Mesendoderm (in vitro differentiated cells): ENCODE data around the gene VASN.
"Not testable (repeated sequence)": the region's sequence is repeated elsewhere in the genome, so short reads cannot be mapped to it uniquely, and the experiment has no call there.

ENCODE experiments used
- DNase-seq: peaks from one replicate; pipeline ENCODE4 v3.0.0; 2013
- H2AK5ac ChIP-seq: 2 replicates; pipeline ENCODE4 v1.6.1; 2013; ENCODE audit warnings: low read length, inconsistent platforms
- H2BK120ac ChIP-seq: 2 replicates; pipeline ENCODE4 v1.6.1; 2013; ENCODE audit warnings: low read depth, mild to moderate bottlenecking, low read length, moderate library complexity, mixed read lengths
- H2BK15ac ChIP-seq: replicated peaks from 2 replicates; pipeline ENCODE4 v1.6.1; 2013; ENCODE audit warnings: low read depth, mild to moderate bottlenecking, moderate library complexity
- H2BK5ac ChIP-seq: 2 replicates; pipeline ENCODE4 v1.6.1; 2013; ENCODE audit warnings: low read length, inconsistent platforms
- H3K18ac ChIP-seq: 2 replicates; pipeline ENCODE4 v1.6.1; 2013; ENCODE audit warnings: mild to moderate bottlenecking, low read length, mixed read lengths
- H3K23ac ChIP-seq: one replicate; pipeline ENCODE4 v1.6.1; 2013; ENCODE audit warnings: low read length
- H3K27ac ChIP-seq: 2 replicates; pipeline ENCODE4 v1.5.1; 2013; ENCODE audit warnings: low read depth, mild to moderate bottlenecking, inconsistent platforms, low read length, moderate library complexity
- H3K27me3 ChIP-seq: 2 replicates; pipeline ENCODE4 v1.6.1; 2013; ENCODE audit warnings: low read length, control low read depth, mild to moderate bottlenecking, inconsistent platforms; ENCODE audit not compliant: insufficient read depth, poor library complexity
- H3K36me3 ChIP-seq: 2 replicates; pipeline ENCODE4 v1.6.1; 2013; ENCODE audit warnings: low read length, inconsistent platforms; ENCODE audit not compliant: control insufficient read depth, insufficient read depth
- H3K4ac ChIP-seq: one replicate; pipeline ENCODE4 v1.6.1; 2013; ENCODE audit warnings: low read depth, mild to moderate bottlenecking, low read length, moderate library complexity
- H3K4me1 ChIP-seq: 2 replicates; pipeline ENCODE4 v1.6.1; 2013; ENCODE audit warnings: low read depth, low read length, inconsistent platforms; ENCODE audit not compliant: control insufficient read depth
- H3K4me2 ChIP-seq: 2 replicates; pipeline ENCODE4 v1.6.1; 2013; ENCODE audit warnings: low read length
- H3K4me3 ChIP-seq: 2 replicates; pipeline ENCODE4 v1.5.1; 2013; ENCODE audit warnings: mild to moderate bottlenecking, low read length
- H3K56ac ChIP-seq: one replicate; pipeline ENCODE4 v1.6.1; 2013; ENCODE audit warnings: low read length
- H3K79me1 ChIP-seq: 2 replicates; pipeline ENCODE4 v1.6.1; 2013; ENCODE audit warnings: low read length, inconsistent platforms
- H3K79me2 ChIP-seq: 2 replicates; pipeline ENCODE4 v1.6.1; 2013; ENCODE audit warnings: mild to moderate bottlenecking, low read length; ENCODE audit not compliant: control insufficient read depth, insufficient read depth
- H3K9ac ChIP-seq: 2 replicates; pipeline ENCODE4 v1.6.1; 2013; ENCODE audit warnings: low read length, inconsistent platforms
- H4K5ac ChIP-seq: one replicate; pipeline ENCODE4 v1.6.1; 2013; ENCODE audit warnings: low read length
- H4K8ac ChIP-seq: one replicate; pipeline ENCODE4 v1.6.1; 2013; ENCODE audit warnings: low read depth, mild to moderate bottlenecking, control low read depth, low read length, moderate library complexity
- WGBS: extraction: QIAGEN DNeasy Blood & Tissue Kit; methylation state at CpG from one replicate; pipeline ENCODE4 v1.1.7; 2013; ENCODE audit warnings: low lambda C conversion rate, missing lambda C conversion rate; ENCODE audit not compliant: insufficient coverage; ENCODE audit errors: extremely low coverage; 5-methylcytosine and 5-hydroxymethylcytosine counted together

The VASN gene

GRCh38 chr16:4332083-4332482, 39.6 kb upstream of the VASN start:
- Histone ChIP-seq H3K4me1 (no peaks in the 10 kb centered on the region), H3K56ac (no peak overlapping the region), H3K4ac (no peak overlapping the region), H3K27ac (no peak overlapping the region), H3K18ac (no peak overlapping the region), H2BK5ac (no peak overlapping the region), H3K27me3 (no peaks in the 10 kb centered on the region), H3K79me1 (no peaks in the 10 kb centered on the region), H4K5ac (no peak overlapping the region), H3K36me3 (no peaks in the 10 kb centered on the region), H4K8ac (no peak overlapping the region), H3K23ac (no peak overlapping the region), H2AK5ac (no peak overlapping the region), H3K9ac (no peak overlapping the region), H3K4me3 (no peak overlapping the region), H3K4me2 (no peak overlapping the region), H3K79me2 (no peaks in the 10 kb centered on the region), H2BK15ac (no peak overlapping the region), H2BK120ac (no peak overlapping the region)
- no peak for DNase-seq
- no CpG with 5 or more reads among the region's 14 CpGs for WGBS

GRCh38 chr16:4332623-4333307, 38.9 kb upstream of the VASN start:
- H3K27ac ChIP-seq, result no peak overlapping the region
- no peak overlapping the region for H3K56ac ChIP-seq
- no peak overlapping the region for H3K9ac ChIP-seq
- H2AK5ac ChIP-seq, result no peak overlapping the region
- H2BK5ac ChIP-seq, result no peak overlapping the region
- no peak overlapping the region for H2BK15ac ChIP-seq
- H3K18ac ChIP-seq, result no peak overlapping the region
- H3K79me1 ChIP-seq, result no peaks in the 10 kb centered on the region
- H3K4me1 ChIP-seq, result no peaks in the 10 kb centered on the region
- H2BK120ac ChIP-seq, result no peak overlapping the region
- no peak overlapping the region for H4K5ac ChIP-seq
- no peaks in the 10 kb centered on the region for H3K36me3 ChIP-seq
- H3K4ac ChIP-seq, result no peak overlapping the region
- no peaks in the 10 kb centered on the region for H3K79me2 ChIP-seq
- WGBS, result no CpG with 5 or more reads among the region's 19 CpGs
- H3K4me2 ChIP-seq, result no peak overlapping the region
- no peak overlapping the region for H3K4me3 ChIP-seq
- DNase-seq, result no peak
- no peak overlapping the region for H3K23ac ChIP-seq
- no peak overlapping the region for H4K8ac ChIP-seq
- H3K27me3 ChIP-seq, result no peaks in the 10 kb centered on the region

- Histone ChIP-seq H3K79me1 (no peaks in the 10 kb centered on the region), H2BK15ac (no peak overlapping the region), H3K4me3 (no peak overlapping the region), H2BK120ac (no peak overlapping the region), H3K4me1 (no peaks in the 10 kb centered on the region), H2AK5ac (no peak overlapping the region), H3K79me2 (no peaks in the 10 kb centered on the region), H4K8ac (no peak overlapping the region), H3K4ac (no peak overlapping the region), H3K27ac (no peak overlapping the region), H3K27me3 (no peaks in the 10 kb centered on the region), H4K5ac (no peak overlapping the region), H3K4me2 (no peak overlapping the region), H3K36me3 (no peaks in the 10 kb centered on the region), H3K18ac (no peak overlapping the region), H2BK5ac (no peak overlapping the region), H3K56ac (no peak overlapping the region), H3K23ac (no peak overlapping the region), H3K9ac (no peak overlapping the region)
- DNase-seq, result no peak
- no CpG with 5 or more reads among the region's 9 CpGs for WGBS
Observed at GRCh38 chr16:4333308-4333638, 38.4 kb upstream of the VASN start.

- H4K5ac ChIP-seq, H3K18ac ChIP-seq, H3K23ac ChIP-seq, H3K9ac ChIP-seq, H3K27me3 ChIP-seq, H3K79me2 ChIP-seq, H2BK5ac ChIP-seq, H3K4me3 ChIP-seq, H3K4ac ChIP-seq, H3K36me3 ChIP-seq, H3K4me1 ChIP-seq, H2BK15ac ChIP-seq, DNase-seq, H4K8ac ChIP-seq, H3K4me2 ChIP-seq, H3K27ac ChIP-seq, H2AK5ac ChIP-seq, H3K79me1 ChIP-seq, H3K56ac ChIP-seq, H2BK120ac ChIP-seq: not testable (repeated sequence)
- no CpG with 5 or more reads among the region's 9 CpGs for whole genome bisulfite sequencing
Observed at GRCh38 chr16:4333714-4334113, 37.9 kb upstream of the VASN start.

- H3K4ac ChIP-seq, result no peak overlapping the region
- no peak overlapping the region for H4K8ac ChIP-seq
- no peak overlapping the region for H2BK120ac ChIP-seq
- H3K9ac ChIP-seq, result no peak overlapping the region
- no peaks in the 10 kb centered on the region for H3K4me1 ChIP-seq
- no peak overlapping the region for H2BK15ac ChIP-seq
- no peaks in the 10 kb centered on the region for H3K36me3 ChIP-seq
- no peak overlapping the region for H3K56ac ChIP-seq
- H3K79me1 ChIP-seq, result no peaks in the 10 kb centered on the region
- no peak overlapping the region for H4K5ac ChIP-seq
- no peak overlapping the region for H3K18ac ChIP-seq
- H3K4me2 ChIP-seq, result no peak overlapping the region
- no CpG with 5 or more reads among the region's 32 CpGs for whole genome bisulfite sequencing
- no peak overlapping the region for H2AK5ac ChIP-seq
- H3K23ac ChIP-seq, result no peak overlapping the region
- no peak overlapping the region for H3K27ac ChIP-seq
- no peak overlapping the region for H3K4me3 ChIP-seq
- no peaks in the 10 kb centered on the region for H3K79me2 ChIP-seq
- no peak for DNase-seq
- no peaks in the 10 kb centered on the region for H3K27me3 ChIP-seq
- no peak overlapping the region for H2BK5ac ChIP-seq
Observed at GRCh38 chr16:4334724-4335495, 36.7 kb upstream of the VASN start.
